Chondrocyte (in vitro differentiated cells): ENCODE data around the gene PCYOX1L. TPM values are rescaled to one million over a fixed set of nuclear protein-coding genes. Genes with fewer than 3 reads are reported as not detected.

ENCODE experiments used
- DNase-seq: peaks from one replicate; pipeline ENCODE4 v3.0.0; 2021; ENCODE audit warnings: mixed read lengths, low spot score
- H3K27ac Mint-ChIP-seq: one replicate; pipeline ENCODE4 v1.8.0; 2021; ENCODE audit warnings: mild to moderate bottlenecking, moderate library complexity, mixed read lengths; ENCODE audit not compliant: unreplicated experiment
- H3K27me3 Mint-ChIP-seq: 2 replicates; pipeline ENCODE4 v1.8.0; 2021; ENCODE audit warnings: low read depth, mixed read lengths
- H3K36me3 Mint-ChIP-seq: 2 replicates; pipeline ENCODE4 v1.8.0; 2021; ENCODE audit warnings: low read depth, mixed read lengths
- H3K4me1 Mint-ChIP-seq: 2 replicates; pipeline ENCODE4 v1.8.0; 2021; ENCODE audit warnings: low read depth, mild to moderate bottlenecking, mixed read lengths
- H3K4me3 Mint-ChIP-seq: one replicate; pipeline ENCODE4 v1.8.0; 2021; ENCODE audit warnings: mild to moderate bottlenecking, moderate library complexity, mixed read lengths; ENCODE audit not compliant: unreplicated experiment
- H3K9me3 Mint-ChIP-seq: 2 replicates; pipeline ENCODE4 v1.8.0; 2021; ENCODE audit warnings: low read depth, mixed read lengths
- total RNA-seq: library from RNA; stranded (reverse); gene quantifications from 3 replicates; pipeline ENCODE4 v1.2.1, GENCODE V29; 2021
- TF ChIP-seq, protein P1 (sequence below): fragments of 200-600 bp; sonication (generic); IDR thresholded peaks from 2 replicates; pipeline ENCODE4 v1.5.0; 2021; ENCODE audit warnings: antibody characterized with exemption, mild to moderate bottlenecking, moderate library complexity

Gene PCYOX1L
- total RNA-seq, 1 donor from 2014 or later = 7.1 TPM

DNA sequence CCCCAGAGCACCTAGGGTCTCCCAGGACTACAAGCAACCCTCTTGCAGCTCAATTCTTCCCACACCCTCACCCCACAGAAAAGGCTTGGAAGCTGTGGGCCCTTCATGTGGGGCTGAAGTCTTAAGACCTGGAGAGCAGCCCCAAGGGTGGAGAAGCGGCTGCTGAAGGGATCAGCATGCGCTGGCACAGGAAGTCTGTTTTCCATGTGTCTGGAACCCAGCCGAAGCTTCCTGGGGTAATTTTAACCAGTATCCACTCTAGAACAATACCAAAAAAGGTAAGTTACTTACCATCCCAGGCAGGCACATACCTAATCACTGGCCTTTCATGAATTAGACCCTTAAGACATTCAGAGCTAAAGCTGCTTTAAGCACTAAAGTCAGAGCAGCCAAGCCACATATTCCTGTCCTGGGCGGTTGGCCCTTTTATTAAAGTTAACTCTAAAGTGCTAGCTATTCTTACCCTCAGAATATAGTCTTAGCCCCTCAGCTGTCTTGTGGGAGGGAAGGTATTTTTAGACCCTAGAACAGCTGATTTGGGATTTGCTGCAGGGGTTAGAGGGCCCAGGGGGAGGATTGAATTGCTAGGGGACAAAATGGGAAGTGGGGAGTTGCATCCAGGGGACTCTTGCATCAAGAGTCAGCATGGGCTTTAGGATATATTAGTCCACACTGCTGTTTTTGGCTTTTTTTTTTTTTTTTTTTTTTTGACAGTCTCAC lies 14.4 kb downstream of the PCYOX1L start:
- TF ChIP-seq, protein P1, sequence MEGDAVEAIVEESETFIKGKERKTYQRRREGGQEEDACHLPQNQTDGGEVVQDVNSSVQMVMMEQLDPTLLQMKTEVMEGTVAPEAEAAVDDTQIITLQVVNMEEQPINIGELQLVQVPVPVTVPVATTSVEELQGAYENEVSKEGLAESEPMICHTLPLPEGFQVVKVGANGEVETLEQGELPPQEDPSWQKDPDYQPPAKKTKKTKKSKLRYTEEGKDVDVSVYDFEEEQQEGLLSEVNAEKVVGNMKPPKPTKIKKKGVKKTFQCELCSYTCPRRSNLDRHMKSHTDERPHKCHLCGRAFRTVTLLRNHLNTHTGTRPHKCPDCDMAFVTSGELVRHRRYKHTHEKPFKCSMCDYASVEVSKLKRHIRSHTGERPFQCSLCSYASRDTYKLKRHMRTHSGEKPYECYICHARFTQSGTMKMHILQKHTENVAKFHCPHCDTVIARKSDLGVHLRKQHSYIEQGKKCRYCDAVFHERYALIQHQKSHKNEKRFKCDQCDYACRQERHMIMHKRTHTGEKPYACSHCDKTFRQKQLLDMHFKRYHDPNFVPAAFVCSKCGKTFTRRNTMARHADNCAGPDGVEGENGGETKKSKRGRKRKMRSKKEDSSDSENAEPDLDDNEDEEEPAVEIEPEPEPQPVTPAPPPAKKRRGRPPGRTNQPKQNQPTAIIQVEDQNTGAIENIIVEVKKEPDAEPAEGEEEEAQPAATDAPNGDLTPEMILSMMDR = no peak
- H3K36me3 Mint-ChIP-seq = no peaks in the 10 kb centered on the region
- peaks cover 26% of the 10 kb centered on the region for H3K4me1 Mint-ChIP-seq
- no peaks in the 10 kb centered on the region for H3K9me3 Mint-ChIP-seq
- H3K27me3 Mint-ChIP-seq = no peaks in the 10 kb centered on the region
- no peak overlapping the region for H3K27ac Mint-ChIP-seq
- no peak overlapping the region for H3K4me3 Mint-ChIP-seq
- DNase-seq = no peak

DNA sequence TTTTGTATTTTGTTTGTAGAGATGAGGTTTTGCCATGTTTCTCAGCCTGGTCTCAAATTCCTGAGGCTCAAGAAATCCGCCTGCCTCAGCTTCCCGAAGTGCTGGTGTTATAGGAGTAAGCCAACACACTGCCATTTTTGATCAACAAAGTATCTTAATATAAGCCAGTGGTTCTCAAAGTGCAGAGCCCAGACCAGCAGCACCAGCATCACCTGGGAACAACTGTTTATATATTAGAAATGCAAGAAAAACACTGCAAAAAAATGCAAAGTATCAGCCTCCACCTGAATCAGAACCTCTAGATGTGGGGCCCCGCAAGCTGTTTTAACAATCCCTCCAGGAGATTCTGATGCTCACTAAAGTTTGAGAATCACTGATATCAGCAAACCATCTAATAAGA lies 15.1 kb downstream of the PCYOX1L start:
- H3K27me3 Mint-ChIP-seq = no peaks in the 10 kb centered on the region
- no peak for DNase-seq
- no peaks in the 10 kb centered on the region for H3K9me3 Mint-ChIP-seq
- no peak overlapping the region for H3K27ac Mint-ChIP-seq
- H3K4me1 Mint-ChIP-seq = peaks cover 19% of the 10 kb centered on the region
- TF ChIP-seq, protein P1 = no peak
- no peak overlapping the region for H3K4me3 Mint-ChIP-seq
- H3K36me3 Mint-ChIP-seq = no peaks in the 10 kb centered on the region

DNA sequence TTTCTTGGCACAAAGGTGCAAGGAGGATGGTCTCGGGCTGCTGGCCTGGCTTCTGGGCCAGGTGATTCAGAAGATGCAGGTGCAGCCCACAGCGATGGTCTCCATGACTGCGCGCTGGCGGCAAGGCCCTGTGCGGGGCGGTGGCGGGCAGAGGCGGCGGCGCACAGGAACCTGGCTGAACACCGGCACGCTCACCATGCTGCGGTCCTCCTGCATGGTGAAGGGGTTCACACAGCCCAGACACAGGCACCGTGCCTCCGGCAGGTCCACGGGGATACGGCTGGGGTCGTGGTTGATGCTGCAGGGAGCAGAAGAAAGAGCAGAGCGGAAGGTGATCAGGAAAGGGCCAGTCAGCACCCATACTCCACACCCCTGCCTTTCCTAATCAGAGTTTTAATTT lies 16.5 kb downstream of the PCYOX1L start:
- Mint-ChIP-seq H3K36me3 (no peaks in the 10 kb centered on the region), H3K27me3 (no peaks in the 10 kb centered on the region), H3K27ac (no peak overlapping the region), H3K9me3 (no peaks in the 10 kb centered on the region), H3K4me1 (peaks cover 31% of the 10 kb centered on the region), H3K4me3 (no peak overlapping the region)
- no peak for DNase-seq
- TF ChIP-seq, protein P1 = no peak

DNA sequence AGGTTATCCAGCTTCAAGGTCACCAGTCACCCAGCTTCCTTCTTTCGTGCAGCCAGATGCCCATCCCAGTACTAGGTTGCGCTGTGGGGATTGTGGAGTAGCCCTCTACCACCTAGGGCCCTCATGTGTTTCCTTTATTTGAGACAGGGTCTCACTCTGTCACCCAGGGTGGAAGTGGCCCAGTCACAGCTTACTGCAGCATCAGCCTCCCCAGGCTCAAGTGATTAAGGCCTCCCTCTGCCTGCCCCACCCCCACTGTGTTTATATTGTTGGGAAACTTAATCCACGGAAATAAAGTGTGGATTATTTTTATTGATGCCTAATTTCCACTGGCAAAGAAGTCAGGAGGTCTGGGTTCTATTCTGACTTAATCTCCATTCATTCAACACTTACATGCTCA lies 17.0 kb downstream of the PCYOX1L start:
- Mint-ChIP-seq H3K4me1 (peaks cover 36% of the 10 kb centered on the region), H3K36me3 (no peaks in the 10 kb centered on the region), H3K9me3 (no peaks in the 10 kb centered on the region), H3K4me3 (no peak overlapping the region), H3K27ac (no peak overlapping the region), H3K27me3 (no peaks in the 10 kb centered on the region)
- no peak for DNase-seq
- TF ChIP-seq, protein P1 = no peak

DNA sequence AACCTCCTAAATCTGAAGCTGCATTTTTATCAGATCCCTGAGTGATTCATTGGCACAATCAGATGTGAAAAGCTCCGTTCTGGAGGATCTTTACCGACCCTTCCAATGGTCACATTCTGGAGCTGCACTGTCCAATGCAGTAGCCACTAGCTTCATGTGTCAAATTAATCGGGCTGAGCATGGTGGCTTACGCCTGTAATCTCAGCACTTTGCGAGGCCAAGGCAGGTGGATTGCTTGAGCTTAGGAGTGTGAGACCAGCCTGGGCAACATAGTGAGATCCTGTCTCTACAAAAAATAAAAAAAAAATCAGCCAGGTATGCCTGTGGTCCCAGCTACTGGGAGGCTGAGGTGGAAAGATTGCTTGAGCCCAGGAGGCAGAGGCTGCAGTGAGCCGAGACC lies 17.6 kb downstream of the PCYOX1L start:
- Mint-ChIP-seq H3K27me3 (no peaks in the 10 kb centered on the region), H3K27ac (no peak overlapping the region), H3K4me3 (no peak overlapping the region), H3K36me3 (no peaks in the 10 kb centered on the region), H3K9me3 (no peaks in the 10 kb centered on the region), H3K4me1 (peaks cover 41% of the 10 kb centered on the region)
- TF ChIP-seq, protein P1 = no peak
- DNase-seq = no peak
